ENCODE measurements around the gene THADA.
"Not testable (repeated sequence)": the region's sequence is repeated elsewhere in the genome, so short reads cannot be mapped to it uniquely, and the experiment has no call there.

THADA gene

GRCh38 chr2:43193652-43194120 lies 402.2 kb downstream of the THADA start:
- H3K4me1 Mint-ChIP-seq, result peaks cover 63% of the 10 kb centered on the region
- H3K27ac Mint-ChIP-seq, result peak overlapping the region; percentile 77
- no peaks in the 10 kb centered on the region for H3K9me3 Mint-ChIP-seq
- H3K27me3 Mint-ChIP-seq (ENCODE audit: low read depth, poor library complexity), result peaks cover 4% of the 10 kb centered on the region
- H3K36me3 Mint-ChIP-seq (ENCODE audit: low read depth), result no peaks in the 10 kb centered on the region
- DNase-seq, result no peak
- TF ChIP-seq CTCF (IDR thresholded peaks at IDR 0.05), result no peak
- H3K4me3 Mint-ChIP-seq, result no peak overlapping the region

DNA sequence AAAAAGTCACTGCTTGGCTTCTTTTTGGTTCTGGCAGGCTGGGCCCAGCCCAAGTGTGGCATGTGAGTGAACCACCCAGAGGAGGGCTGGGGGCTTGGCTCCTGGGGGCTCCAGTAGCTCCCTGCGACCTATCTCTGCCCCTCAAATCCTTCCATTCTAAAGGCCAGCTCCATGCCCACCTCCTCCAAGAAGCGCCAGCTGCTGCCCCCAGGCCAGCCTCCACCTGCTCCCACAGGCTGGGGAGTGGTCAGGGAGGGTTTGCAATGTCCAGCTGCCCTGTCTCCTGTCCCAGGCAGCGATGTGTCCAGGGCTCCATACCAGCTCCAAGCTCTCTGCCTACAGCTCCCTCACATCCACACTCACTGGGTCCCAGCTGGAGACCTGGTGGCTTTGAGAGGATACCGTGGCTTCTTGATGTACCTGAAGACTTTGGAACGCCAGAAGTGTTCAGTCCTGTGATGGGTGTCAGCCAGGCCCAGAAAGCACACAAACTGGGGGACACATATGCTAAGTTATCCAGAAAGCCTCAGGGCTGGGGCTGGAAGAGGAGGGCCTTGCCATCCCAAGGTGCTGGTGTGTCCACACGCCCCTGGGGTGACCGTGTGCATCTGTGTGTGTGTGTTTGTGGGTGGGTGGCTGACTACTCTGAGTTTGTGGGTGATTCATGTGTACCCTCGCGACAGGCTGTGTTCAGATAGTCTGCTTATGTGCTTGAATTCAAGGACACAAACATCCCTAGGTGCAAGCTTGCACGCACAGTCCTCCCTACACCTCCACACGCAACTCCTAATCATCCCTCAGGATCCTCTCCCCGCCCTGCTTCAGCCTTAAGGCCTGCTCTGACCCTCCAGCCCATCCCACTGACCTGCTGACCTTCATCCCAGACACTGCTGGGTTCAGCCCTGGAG lies 402.8 kb downstream of the THADA start:
- peaks cover 4% of the 10 kb centered on the region for H3K27me3 Mint-ChIP-seq (ENCODE audit: low read depth, poor library complexity)
- no peaks in the 10 kb centered on the region for H3K9me3 Mint-ChIP-seq
- H3K27ac Mint-ChIP-seq, result peak overlapping the region; percentile 77
- no peak overlapping the region for H3K4me3 Mint-ChIP-seq
- no peak for DNase-seq
- no peak for TF ChIP-seq CTCF (IDR thresholded peaks at IDR 0.05)
- no peaks in the 10 kb centered on the region for H3K36me3 Mint-ChIP-seq (ENCODE audit: low read depth)
- peaks cover 62% of the 10 kb centered on the region for H3K4me1 Mint-ChIP-seq

DNA sequence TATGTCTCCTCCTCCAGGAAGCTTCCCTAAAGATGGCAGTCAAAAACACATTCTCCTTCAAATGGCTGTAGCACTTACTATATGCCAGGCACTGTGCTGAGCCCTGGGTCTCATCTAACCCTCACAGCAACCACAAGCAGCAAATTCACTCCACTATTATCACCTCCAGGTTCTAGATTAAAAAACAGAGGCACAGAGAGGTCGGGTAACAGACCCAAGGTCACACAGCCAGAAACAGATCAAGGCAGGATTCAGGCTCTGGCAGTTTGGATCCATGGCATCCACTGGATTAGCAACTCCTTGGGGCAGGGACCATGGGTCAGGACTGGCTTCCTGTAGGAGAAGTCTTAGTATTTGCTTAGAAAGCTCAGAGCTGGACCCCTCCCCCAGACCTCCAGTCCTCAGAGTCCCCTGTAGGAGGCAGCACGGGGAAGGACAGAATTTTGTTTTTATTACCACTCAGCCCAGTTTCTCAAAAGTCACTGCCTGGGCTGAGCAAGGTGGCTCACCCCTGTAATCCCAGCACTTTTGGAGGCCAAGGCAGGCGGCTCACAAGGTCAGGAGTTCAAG lies 403.8 kb downstream of the THADA start:
- Mint-ChIP-seq H3K36me3 (ENCODE audit: low read depth) (no peaks in the 10 kb centered on the region), H3K4me1 (peaks cover 64% of the 10 kb centered on the region), H3K27me3 (ENCODE audit: low read depth, poor library complexity) (peaks cover 8% of the 10 kb centered on the region), H3K9me3 (no peaks in the 10 kb centered on the region), H3K27ac (peak overlapping the region; percentile 61), H3K4me3 (no peak overlapping the region)
- TF ChIP-seq CTCF (IDR thresholded peaks at IDR 0.05), result no peak
- DNase-seq, result no peak

GRCh38 chr2:43190311-43191052 lies 405.4 kb downstream of the THADA start:
- Mint-ChIP-seq H3K36me3 (ENCODE audit: low read depth) (no peaks in the 10 kb centered on the region), H3K4me1 (peaks cover 66% of the 10 kb centered on the region)
- DNase-seq, result no peak

DNA sequence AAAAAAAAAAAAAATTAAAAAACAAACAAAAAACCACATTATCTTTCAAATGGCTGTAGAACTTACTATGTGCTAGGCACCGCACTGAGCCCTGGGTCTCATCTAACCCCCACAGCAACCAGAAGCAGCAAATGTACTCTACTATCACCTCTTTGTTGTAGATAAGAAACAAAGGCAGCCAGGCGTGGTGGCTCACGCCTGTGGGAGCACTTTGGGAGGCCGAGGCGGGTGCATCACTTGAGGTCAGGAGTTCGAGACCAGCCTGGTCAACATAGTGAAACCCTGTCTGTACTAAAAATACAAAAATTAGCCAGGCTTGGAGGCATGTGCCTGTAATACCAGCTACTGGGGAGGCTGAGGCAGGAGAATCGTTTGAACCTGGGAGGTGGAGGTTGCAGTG lies 406.0 kb downstream of the THADA start:
- not testable (repeated sequence) for H3K36me3 Mint-ChIP-seq (ENCODE audit: low read depth); H3K9me3 Mint-ChIP-seq; H3K27ac Mint-ChIP-seq; H3K4me3 Mint-ChIP-seq; H3K27me3 Mint-ChIP-seq (ENCODE audit: low read depth, poor library complexity); DNase-seq
- H3K4me1 Mint-ChIP-seq, result peaks cover 66% of the 10 kb centered on the region

More at GRCh38 chr2:43190311-43191052, 405.4 kb downstream of the THADA start:
- Mint-ChIP-seq H3K27me3 (ENCODE audit: low read depth, poor library complexity) (peaks cover 5% of the 10 kb centered on the region), H3K27ac (no peak overlapping the region), H3K4me3 (no peak overlapping the region), H3K9me3 (no peaks in the 10 kb centered on the region)
- TF ChIP-seq CTCF (IDR thresholded peaks at IDR 0.05), result no peak
